Liver (tissue), 9 donors: ENCODE data around the gene FGF21. TPM values are rescaled to one million over a fixed set of nuclear protein-coding genes. Genes with fewer than 3 reads are reported as not detected.

ENCODE experiments used
- DNase-seq: peaks from one replicate; pipeline ENCODE4 v3.0.0-alpha.2; 2017; ENCODE audit warnings: low spot score
- H3K27ac ChIP-seq, 2 donors: one replicate each; pipeline ENCODE4 v1.7.0; 2013; ENCODE audit warnings: inconsistent platforms in 2 of 2, low read length in 2 of 2, control low read depth in 1 of 2, low read depth in 1 of 2, mild to moderate bottlenecking in 1 of 2
- H3K27me3 ChIP-seq, 4 donors: one replicate each; pipeline versions ENCODE4 v1.6.1 to v1.7.0; 2013; ENCODE audit warnings: low read length in 3 of 4, inconsistent platforms in 1 of 4, mild to moderate bottlenecking in 1 of 4, moderate library complexity in 1 of 4; ENCODE audit not compliant: control insufficient read depth in 4 of 4, insufficient read depth in 4 of 4
- H3K36me3 ChIP-seq, 4 donors: one replicate each; pipeline versions ENCODE4 v1.6.1 to v1.7.0; 2013; ENCODE audit warnings: low read length in 3 of 4, mild to moderate bottlenecking in 3 of 4, low read depth in 1 of 4, moderate library complexity in 1 of 4; ENCODE audit not compliant: control insufficient read depth in 4 of 4, insufficient read depth in 3 of 4
- H3K4me1 ChIP-seq, 4 donors: one replicate each; pipeline versions ENCODE4 v1.6.1 to v1.7.0; 2013; ENCODE audit warnings: low read length in 3 of 4, mild to moderate bottlenecking in 3 of 4, moderate library complexity in 1 of 4; ENCODE audit not compliant: control insufficient read depth in 4 of 4, insufficient read depth in 4 of 4
- H3K4me3 ChIP-seq, 3 donors: one replicate each; pipeline versions ENCODE4 v1.6.1 to v1.7.0; 2013; ENCODE audit warnings: low read length in 3 of 3, control low read depth in 1 of 3, low read depth in 1 of 3, mild to moderate bottlenecking in 1 of 3
- H3K9ac ChIP-seq, 2 donors: one replicate each; pipeline ENCODE4 v1.7.0; 2013; ENCODE audit warnings: low read length in 2 of 2, mild to moderate bottlenecking in 2 of 2, moderate library complexity in 2 of 2, control low read depth in 1 of 2, low read depth in 1 of 2
- H3K9me3 ChIP-seq, 4 donors: one replicate each; pipeline versions ENCODE4 v1.6.1 to v1.7.0; 2013; ENCODE audit warnings: low read length in 3 of 4; ENCODE audit not compliant: control insufficient read depth in 4 of 4
- CTCF ChIP-seq: fragments of 150-350 bp; IDR thresholded peaks from 2 replicates; pipeline ENCODE4 v1.5.1; 2017; ENCODE audit warnings: improper control_type of control experiment, low read depth, low read length; ENCODE audit not compliant: missing input control
- HNF4A ChIP-seq, 2 donors: conservative IDR thresholded peaks; 2 replicates each; pipeline ENCODE4 v1.6.1; 2016; ENCODE audit warnings: antibody characterized with exemption in 2 of 2, mild to moderate bottlenecking in 2 of 2
- HNF4G ChIP-seq: IDR thresholded peaks from 2 replicates; pipeline ENCODE4 v1.6.1; 2016; ENCODE audit warnings: antibody characterized with exemption
- JUND ChIP-seq, 2 donors: IDR thresholded peaks; 2 replicates each; pipeline ENCODE4 v1.6.1; 2016; ENCODE audit warnings: antibody characterized with exemption in 2 of 2
- MAX ChIP-seq: IDR thresholded peaks from 2 replicates; pipeline ENCODE4 v1.6.1; 2016; ENCODE audit warnings: antibody characterized with exemption
- NR2F2 ChIP-seq: IDR thresholded peaks from 2 replicates; pipeline ENCODE4 v1.6.1; 2016; ENCODE audit warnings: antibody characterized with exemption
- RAD21 ChIP-seq, 2 donors: IDR thresholded peaks; 2 replicates each; pipeline ENCODE4 v1.6.1; 2016; ENCODE audit warnings: antibody characterized with exemption in 2 of 2, mild to moderate bottlenecking in 2 of 2
- RXRA ChIP-seq, 2 donors: IDR thresholded peaks; 2 replicates each; pipeline ENCODE4 v1.6.1; 2017 to 2018; ENCODE audit warnings: antibody characterized with exemption in 2 of 2, mild to moderate bottlenecking in 1 of 2
- WGBS: extraction: QIAGEN DNeasy Blood & Tissue Kit; methylation state at CpG from one replicate; pipeline ENCODE4 v1.1.7; 2013; 5-methylcytosine and 5-hydroxymethylcytosine counted together
- polyA plus RNA-seq, 2 donors: library from polyadenylated mRNA; stranded (reverse) in 1 of 2; unstranded in 1 of 2; fragments of 200-250 nt in 1 of 2; fragments of >200 nt in 1 of 2; fragmentation: Nextera tagmentation in 1 of 2; extraction: Ambion mirVana in 1 of 2; gene quantifications; one replicate each; pipeline versions ENCODE4 v1.2.1 to v1.2.3, GENCODE V29; 2013 to 2015
- total RNA-seq, 2 donors: library from RNA; depleted of rRNA; stranded (reverse); fragments of >200 nt; gene quantifications; one replicate each; pipeline ENCODE4 v1.2.3, GENCODE V29; 2014
- TF ChIP-seq, protein P1 (sequence below): IDR thresholded peaks from 2 replicates; pipeline ENCODE4 v1.6.1; 2016; ENCODE audit warnings: antibody characterized with exemption, mild to moderate bottlenecking
- TF ChIP-seq, protein P2 (sequence below): IDR thresholded peaks from 2 replicates; pipeline ENCODE4 v1.6.1; 2016; ENCODE audit warnings: antibody characterized with exemption
- donor health status: healthy.
- donor health status: healthy.
- donor health status: healthy.
- donor health status: healthy.
- donor health status: healthy.

FGF21 gene
- total and polyA plus RNA-seq, 4 donors, result 5.5 to 18.5 (median 6.5) TPM; not detected in 1

GRCh38 chr19:48714759-48715675 is 40.3 kb upstream of the FGF21 start:
- H3K9ac ChIP-seq, result peak overlapping the region; percentile 77 to 94
- no peak for DNase-seq
- no peaks in the 10 kb centered on the region for H3K9me3 ChIP-seq
- H3K4me1 ChIP-seq, result peaks cover 0 to 29% (median 18%) of the 10 kb centered on the region in 4 donors
- TF ChIP-seq HNF4A (conservative IDR thresholded peaks at IDR 0.05), result no peak
- no peak for TF ChIP-seq MAX
- TF ChIP-seq JUND (IDR thresholded peaks at IDR 0.05), result no peak
- TF ChIP-seq RXRA (IDR thresholded peaks at IDR 0.05), result no peak
- no peaks in the 10 kb centered on the region for H3K27me3 ChIP-seq
- no peaks in the 10 kb centered on the region for H3K36me3 ChIP-seq
- WGBS, result 63% methylated on average over 26 of the region's 26 CpGs
- H3K4me3 ChIP-seq, result peak overlapping the region; percentile 18 to 72 (median 48)
- peak overlapping the region; percentile 82 to 89 for H3K27ac ChIP-seq

DNA sequence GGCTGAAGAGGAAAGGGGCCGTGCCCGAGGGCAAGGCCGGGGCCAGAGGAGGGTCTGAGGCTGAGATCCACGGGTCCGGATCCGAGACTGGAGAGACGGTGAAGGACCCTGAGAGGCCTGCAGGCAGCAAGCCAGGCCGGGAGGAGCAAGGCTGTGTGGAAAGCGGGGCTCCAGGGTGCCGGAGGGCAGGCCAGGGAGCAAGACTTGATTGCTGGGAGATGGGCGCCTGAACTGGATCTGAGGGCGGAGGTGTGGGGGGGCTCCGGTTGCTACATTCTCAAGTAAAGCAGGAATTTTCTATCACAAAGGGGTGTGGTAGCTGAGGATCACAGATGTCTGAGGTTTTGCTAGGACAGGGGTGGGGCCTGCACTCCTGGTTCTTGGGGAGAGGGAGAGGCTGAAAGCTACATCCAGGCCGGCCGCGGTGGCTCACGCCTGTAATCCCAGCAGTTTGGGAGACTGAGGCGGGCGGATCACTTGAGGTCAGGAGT is 39.6 kb upstream of the FGF21 start:
- Histone ChIP-seq H3K27me3 (no peaks in the 10 kb centered on the region), H3K36me3 (no peaks in the 10 kb centered on the region), H3K9ac (no peak overlapping the region), H3K4me1 (peaks cover 0 to 30% (median 19%) of the 10 kb centered on the region in 4 donors), H3K27ac (no peak overlapping the region), H3K4me3 (no peak overlapping the region), H3K9me3 (no peaks in the 10 kb centered on the region)
- TF ChIP-seq, protein P1, sequence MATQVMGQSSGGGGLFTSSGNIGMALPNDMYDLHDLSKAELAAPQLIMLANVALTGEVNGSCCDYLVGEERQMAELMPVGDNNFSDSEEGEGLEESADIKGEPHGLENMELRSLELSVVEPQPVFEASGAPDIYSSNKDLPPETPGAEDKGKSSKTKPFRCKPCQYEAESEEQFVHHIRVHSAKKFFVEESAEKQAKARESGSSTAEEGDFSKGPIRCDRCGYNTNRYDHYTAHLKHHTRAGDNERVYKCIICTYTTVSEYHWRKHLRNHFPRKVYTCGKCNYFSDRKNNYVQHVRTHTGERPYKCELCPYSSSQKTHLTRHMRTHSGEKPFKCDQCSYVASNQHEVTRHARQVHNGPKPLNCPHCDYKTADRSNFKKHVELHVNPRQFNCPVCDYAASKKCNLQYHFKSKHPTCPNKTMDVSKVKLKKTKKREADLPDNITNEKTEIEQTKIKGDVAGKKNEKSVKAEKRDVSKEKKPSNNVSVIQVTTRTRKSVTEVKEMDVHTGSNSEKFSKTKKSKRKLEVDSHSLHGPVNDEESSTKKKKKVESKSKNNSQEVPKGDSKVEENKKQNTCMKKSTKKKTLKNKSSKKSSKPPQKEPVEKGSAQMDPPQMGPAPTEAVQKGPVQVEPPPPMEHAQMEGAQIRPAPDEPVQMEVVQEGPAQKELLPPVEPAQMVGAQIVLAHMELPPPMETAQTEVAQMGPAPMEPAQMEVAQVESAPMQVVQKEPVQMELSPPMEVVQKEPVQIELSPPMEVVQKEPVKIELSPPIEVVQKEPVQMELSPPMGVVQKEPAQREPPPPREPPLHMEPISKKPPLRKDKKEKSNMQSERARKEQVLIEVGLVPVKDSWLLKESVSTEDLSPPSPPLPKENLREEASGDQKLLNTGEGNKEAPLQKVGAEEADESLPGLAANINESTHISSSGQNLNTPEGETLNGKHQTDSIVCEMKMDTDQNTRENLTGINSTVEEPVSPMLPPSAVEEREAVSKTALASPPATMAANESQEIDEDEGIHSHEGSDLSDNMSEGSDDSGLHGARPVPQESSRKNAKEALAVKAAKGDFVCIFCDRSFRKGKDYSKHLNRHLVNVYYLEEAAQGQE, result no peak
- TF ChIP-seq HNF4A (conservative IDR thresholded peaks at IDR 0.05) (no peak), JUND (IDR thresholded peaks at IDR 0.05) (no peak)
- DNase-seq, result no peak
- WGBS, result 85% methylated on average over 19 of the region's 19 CpGs

- Histone ChIP-seq H3K4me1 (peaks cover 0 to 32% (median 22%) of the 10 kb centered on the region in 4 donors), H3K9ac (no peak overlapping the region), H3K9me3 (no peaks in the 10 kb centered on the region), H3K4me3 (no peak overlapping the region), H3K27ac (peak overlapping the region; percentile 24 to 35), H3K27me3 (no peaks in the 10 kb centered on the region), H3K36me3 (no peaks in the 10 kb centered on the region)
- DNase-seq, result peak; percentile 43
- TF ChIP-seq JUND (IDR thresholded peaks at IDR 0.05), result no peak
- TF ChIP-seq MAX, result no peak
- TF ChIP-seq HNF4G, result no peak
- no peak for TF ChIP-seq NR2F2
- TF ChIP-seq RAD21 (IDR thresholded peaks at IDR 0.05), result no peak
- TF ChIP-seq, protein P1, result no peak
- no peak for TF ChIP-seq CTCF
- TF ChIP-seq, protein P2, sequence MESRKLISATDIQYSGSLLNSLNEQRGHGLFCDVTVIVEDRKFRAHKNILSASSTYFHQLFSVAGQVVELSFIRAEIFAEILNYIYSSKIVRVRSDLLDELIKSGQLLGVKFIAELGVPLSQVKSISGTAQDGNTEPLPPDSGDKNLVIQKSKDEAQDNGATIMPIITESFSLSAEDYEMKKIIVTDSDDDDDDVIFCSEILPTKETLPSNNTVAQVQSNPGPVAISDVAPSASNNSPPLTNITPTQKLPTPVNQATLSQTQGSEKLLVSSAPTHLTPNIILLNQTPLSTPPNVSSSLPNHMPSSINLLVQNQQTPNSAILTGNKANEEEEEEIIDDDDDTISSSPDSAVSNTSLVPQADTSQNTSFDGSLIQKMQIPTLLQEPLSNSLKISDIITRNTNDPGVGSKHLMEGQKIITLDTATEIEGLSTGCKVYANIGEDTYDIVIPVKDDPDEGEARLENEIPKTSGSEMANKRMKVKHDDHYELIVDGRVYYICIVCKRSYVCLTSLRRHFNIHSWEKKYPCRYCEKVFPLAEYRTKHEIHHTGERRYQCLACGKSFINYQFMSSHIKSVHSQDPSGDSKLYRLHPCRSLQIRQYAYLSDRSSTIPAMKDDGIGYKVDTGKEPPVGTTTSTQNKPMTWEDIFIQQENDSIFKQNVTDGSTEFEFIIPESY, result no peak
- WGBS, result 41% methylated on average over 24 of the region's 24 CpGs
Measured at GRCh38 chr19:48716562-48717291, 38.6 kb upstream of the FGF21 start.
